ENCODE results near the gene GGTA1.
A peak's percentile ranks its signal among the peaks of the same experiment; 100 is the strongest.
"Not testable (repeated sequence)": the region's sequence is repeated elsewhere in the genome, so short reads cannot be mapped to it uniquely, and the experiment has no call there.

Gene GGTA1

DNA sequence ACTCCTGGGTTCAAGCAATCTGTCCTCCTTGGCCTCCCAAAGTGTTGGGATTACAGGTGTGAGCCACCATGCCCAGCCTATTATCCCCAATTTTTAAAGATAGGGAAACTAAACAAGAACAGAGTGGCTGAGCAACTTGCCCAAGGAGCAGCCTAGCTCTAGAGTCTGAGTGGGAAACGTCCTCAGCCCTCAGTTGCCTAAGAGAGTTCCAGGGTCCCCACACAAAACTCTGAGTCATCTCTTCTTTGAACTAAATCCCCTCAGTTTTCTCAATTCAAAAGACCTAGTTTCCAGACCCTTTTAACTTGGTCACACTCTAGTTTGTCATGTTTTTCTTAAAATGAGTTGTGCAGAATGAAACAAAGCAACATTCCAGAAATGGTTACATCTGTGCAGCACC lies 33.5 kb downstream of the GGTA1 start:
- no peak for TF ChIP-seq JUND (IDR thresholded peaks at IDR 0.05; ENCODE audit: low read depth)
- DNase-seq (ENCODE audit: low read depth in 1 of 2, low spot score in 1 of 2) = no peak
- in situ Hi-C loops (cut with HindIII; ENCODE audit: low pct_unique_long_range_greater_than_20kb, low sequenced_read_pairs) = no loop called here

DNA sequence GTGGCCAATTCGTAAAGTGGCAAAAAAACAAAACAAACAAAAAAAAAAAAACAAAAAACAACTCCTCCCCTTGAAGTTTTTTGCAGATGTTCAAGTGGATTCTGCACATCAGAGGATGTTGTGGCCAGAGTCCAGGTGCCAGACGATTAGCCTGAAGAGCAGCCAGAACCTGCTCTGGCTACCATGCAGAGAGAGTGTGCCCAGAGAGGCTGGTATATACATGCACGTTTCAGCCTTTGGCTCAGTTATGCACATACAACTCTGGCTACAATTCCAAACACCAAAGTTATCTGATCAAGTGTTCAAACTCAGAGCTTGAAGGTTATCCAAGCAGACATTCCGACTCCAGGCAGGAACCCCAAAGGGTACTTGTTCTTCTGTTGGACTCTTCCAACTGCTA lies 34.7 kb downstream of the GGTA1 start:
- TF ChIP-seq JUND (IDR thresholded peaks at IDR 0.05; ENCODE audit: low read depth) = no peak
- DNase-seq (ENCODE audit: low read depth in 1 of 2, low spot score in 1 of 2) = peak in 1 of 2 experiments; percentile 25
- in situ Hi-C loops (cut with HindIII; ENCODE audit: low pct_unique_long_range_greater_than_20kb, low sequenced_read_pairs) = no loop called here

DNA sequence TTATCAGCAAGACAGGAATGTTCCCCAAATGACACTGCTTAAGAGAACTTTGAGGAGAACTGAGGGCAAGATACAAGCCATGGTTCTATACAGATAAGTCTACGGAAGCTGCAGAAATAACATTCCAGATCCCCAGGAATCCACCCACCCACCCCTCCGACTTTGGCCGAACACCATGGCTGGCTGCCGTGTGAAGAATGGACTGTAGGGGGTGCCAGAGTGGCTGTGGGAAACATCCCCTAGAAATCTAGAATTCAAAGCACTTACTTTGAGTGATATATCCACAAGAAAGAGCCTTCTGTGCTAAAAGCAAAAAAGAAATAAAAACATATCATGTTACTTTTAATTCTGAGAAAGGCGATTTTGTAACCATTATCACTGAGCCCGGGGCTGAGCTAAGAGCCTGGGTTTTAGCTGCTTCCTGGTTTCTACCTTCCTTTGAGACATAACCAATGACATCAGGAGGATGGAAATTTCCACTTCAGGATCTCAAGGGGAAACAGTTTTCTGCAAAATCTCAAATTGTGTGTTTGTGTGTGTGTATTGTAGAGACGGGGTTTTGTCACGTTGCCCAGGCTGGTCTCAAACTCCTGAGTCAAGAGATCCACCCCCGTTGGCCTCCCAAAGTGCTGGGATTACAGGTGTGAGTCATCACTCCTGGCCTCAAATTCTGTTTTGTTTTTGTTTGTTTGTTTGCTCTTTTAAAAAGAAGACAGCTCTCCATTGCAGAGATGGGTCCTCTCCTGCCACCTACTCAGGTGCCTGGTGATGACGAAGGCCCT lies 36.4 kb downstream of the GGTA1 start:
- no peak for TF ChIP-seq JUND (IDR thresholded peaks at IDR 0.05; ENCODE audit: low read depth)
- in situ Hi-C loops (cut with HindIII; ENCODE audit: low pct_unique_long_range_greater_than_20kb, low sequenced_read_pairs) = no loop called here
- peak in 1 of 2 experiments; percentile 33 for DNase-seq (ENCODE audit: low read depth in 1 of 2, low spot score in 1 of 2)

DNA sequence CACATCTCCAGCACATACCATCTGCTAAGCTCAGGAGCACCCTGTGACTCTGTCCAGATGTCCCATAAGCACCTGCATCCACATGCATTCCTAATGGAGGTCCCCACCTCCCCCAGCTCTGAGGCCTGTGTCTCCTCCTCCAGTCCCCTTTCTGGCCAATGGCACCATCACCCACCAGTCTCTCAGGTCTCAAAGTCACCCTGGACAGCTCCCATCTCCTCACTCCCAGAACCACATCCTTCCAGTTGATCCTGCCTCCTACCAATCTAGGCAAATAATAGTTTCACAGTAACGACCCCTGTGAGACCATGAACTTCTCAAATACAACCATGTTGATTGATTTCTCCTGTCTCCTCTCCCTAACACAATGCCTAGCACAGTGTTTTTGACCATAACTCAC lies 40.1 kb downstream of the GGTA1 start:
- peak in 1 of 2 experiments; percentile 25 for DNase-seq (ENCODE audit: low read depth in 1 of 2, low spot score in 1 of 2)
- in situ Hi-C loops (cut with HindIII; ENCODE audit: low pct_unique_long_range_greater_than_20kb, low sequenced_read_pairs) = no loop called here
- no peak for TF ChIP-seq JUND (IDR thresholded peaks at IDR 0.05; ENCODE audit: low read depth)

DNA sequence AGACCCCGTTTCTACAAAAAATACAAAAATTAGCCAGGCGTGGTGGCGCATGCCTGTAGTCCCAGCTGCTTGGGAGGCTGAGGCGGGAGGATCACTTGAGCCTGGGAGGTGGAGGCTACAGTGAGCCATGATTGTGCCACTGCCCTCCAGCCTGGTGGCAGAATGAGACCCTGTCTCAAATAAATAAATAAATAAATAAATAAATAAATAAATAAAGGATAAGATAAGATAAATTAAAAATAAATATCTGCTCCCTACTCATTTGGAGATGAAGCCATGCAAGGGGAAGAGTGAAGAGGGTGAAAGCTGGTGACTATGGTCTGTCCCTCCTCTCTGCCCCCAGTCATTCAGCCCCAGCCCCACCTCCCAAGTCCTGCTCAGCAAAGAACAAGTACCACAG lies 41.2 kb downstream of the GGTA1 start:
- in situ Hi-C loops (cut with HindIII; ENCODE audit: low pct_unique_long_range_greater_than_20kb, low sequenced_read_pairs); DNase-seq (ENCODE audit: low read depth in 1 of 2, low spot score in 1 of 2): not testable (repeated sequence)

DNA sequence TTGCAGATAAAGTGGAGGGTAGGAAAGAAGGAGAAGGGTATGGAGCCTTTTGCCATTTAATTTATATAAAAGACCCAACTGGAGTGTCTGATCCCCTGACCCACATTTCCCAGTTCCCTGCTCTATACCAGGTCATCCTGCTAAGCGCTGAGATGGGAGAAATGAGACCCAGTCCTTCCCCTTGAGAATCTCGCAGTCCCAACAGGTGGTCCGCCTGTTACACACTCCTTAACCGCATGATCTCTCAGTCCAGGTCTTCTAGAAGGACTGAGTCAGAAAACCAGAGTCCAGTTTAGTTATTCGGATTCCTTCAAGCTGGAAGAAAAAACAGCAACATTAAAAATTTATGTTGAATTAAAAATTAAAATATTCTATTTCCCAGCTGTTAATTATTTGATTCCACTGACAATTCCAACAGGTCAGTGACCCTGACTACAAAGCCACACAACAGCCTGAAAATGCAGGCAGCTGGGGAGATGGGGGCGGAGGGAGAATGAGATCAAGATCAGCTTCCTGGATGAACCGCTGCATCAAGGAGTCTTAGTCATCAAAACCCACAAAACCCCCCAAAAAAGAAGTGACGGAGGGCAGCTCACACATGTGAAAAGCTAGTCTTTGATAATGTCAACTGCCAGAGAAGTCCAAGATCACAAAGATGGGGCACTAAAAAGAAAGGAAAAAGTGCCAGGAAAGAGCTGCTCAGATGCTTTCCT lies 44.0 kb downstream of the GGTA1 start:
- no peak for TF ChIP-seq JUND (IDR thresholded peaks at IDR 0.05; ENCODE audit: low read depth)
- in situ Hi-C loops (cut with HindIII; ENCODE audit: low pct_unique_long_range_greater_than_20kb, low sequenced_read_pairs) = no loop called here
- no peak for DNase-seq (ENCODE audit: low read depth in 1 of 2, low spot score in 1 of 2)

DNA sequence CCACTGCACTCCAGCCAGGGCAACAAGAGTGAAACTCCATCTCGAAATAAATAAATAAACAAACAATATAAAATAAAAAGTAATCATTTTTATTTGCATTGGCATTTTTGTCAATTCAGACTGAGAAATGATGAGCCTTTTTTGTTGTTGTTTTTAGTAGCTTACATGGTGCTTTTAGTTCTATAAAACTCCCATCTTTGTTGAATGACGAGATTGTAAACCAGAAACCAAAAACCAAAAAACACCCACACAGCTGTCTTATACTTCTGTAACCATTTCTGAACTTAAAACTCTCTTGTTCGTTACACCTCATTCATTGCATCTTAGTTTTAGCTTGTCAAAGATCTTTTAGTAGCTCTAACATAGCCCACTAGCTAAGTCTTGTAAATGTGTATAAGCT lies 44.7 kb downstream of the GGTA1 start:
- DNase-seq (ENCODE audit: low read depth in 1 of 2, low spot score in 1 of 2) = no peak
- in situ Hi-C loops (cut with HindIII; ENCODE audit: low pct_unique_long_range_greater_than_20kb, low sequenced_read_pairs) = no loop called here
- no peak for TF ChIP-seq JUND (IDR thresholded peaks at IDR 0.05; ENCODE audit: low read depth)

DNA sequence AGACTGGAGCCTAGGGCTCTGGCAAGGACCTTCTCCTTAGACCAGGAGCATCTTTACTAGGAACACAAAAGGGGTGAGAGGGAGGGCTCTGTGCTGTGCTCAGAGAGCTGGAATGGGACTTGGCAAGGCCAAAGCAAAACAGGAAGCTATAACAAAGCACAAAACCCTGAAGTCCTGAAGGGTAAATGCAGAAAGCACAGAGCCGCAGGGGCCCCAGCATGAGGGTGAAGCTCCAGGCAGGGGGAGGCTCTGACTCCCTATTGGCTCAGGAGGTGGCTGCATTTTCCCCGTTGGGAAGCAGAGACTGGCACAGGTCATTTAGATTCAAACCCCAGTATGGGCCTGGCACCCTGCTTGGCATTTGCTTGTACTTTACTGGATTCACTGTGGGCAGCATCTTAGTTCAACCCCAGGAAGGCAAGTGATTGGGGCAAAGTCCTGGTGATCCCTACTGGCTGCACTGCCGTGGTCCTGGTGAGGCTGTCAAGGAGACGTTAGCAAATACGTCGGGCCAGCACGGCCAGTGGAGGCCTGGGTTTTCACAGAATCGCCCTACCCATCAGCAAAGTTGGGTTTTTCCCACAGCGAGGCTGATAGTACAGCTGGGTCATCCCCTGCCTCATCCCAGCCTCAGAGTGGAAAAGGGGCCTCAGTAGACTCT lies 46.3 kb downstream of the GGTA1 start:
- in situ Hi-C loops (cut with HindIII; ENCODE audit: low pct_unique_long_range_greater_than_20kb, low sequenced_read_pairs) = no loop called here
- DNase-seq (ENCODE audit: low read depth in 1 of 2, low spot score in 1 of 2) = no peak
- no peak for TF ChIP-seq JUND (IDR thresholded peaks at IDR 0.05; ENCODE audit: low read depth)

DNA sequence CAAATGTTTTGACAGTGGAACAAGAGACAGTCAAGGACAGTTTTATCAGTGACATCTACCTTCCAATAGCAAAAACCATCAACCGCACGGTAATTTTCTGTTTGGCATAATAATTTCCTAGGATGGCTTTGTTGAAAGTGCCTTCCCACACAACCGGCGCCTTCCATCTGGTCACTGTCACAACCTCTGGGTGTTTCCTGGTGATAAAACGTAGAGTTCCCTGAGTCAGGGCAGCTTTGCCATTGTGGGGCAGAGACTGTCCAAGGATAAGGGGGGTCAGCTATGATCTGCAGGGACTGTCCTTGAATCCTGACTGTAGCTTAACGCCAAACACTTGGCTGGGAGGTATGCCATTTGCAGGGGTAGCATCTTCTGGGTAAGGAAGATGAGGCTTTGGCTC lies 47.6 kb downstream of the GGTA1 start:
- TF ChIP-seq JUND (IDR thresholded peaks at IDR 0.05; ENCODE audit: low read depth) = no peak
- in situ Hi-C loops (cut with HindIII; ENCODE audit: low pct_unique_long_range_greater_than_20kb, low sequenced_read_pairs) = no loop called here
- no peak for DNase-seq (ENCODE audit: low read depth in 1 of 2, low spot score in 1 of 2)

DNA sequence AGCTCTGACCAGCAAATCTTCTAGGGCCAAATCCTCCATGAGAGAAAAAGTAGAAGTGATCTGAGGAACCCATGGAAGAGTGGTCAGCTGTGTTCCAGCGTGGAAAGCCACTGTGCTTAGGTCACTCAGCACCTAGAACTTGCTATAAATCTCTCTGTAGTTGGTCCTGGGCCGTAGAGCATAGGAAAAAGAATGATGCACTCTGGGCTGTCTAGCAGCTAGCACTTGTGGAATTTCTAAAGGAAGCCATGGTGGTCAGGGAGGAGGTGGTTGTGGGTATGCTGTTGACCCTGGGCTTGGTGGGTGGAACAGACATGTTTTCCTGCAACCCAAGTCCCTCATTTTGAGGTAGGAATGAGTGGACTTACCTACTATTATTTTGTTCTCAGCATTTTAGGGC lies 48.1 kb downstream of the GGTA1 start:
- in situ Hi-C loops (cut with HindIII; ENCODE audit: low pct_unique_long_range_greater_than_20kb, low sequenced_read_pairs) = no loop called here

DNA sequence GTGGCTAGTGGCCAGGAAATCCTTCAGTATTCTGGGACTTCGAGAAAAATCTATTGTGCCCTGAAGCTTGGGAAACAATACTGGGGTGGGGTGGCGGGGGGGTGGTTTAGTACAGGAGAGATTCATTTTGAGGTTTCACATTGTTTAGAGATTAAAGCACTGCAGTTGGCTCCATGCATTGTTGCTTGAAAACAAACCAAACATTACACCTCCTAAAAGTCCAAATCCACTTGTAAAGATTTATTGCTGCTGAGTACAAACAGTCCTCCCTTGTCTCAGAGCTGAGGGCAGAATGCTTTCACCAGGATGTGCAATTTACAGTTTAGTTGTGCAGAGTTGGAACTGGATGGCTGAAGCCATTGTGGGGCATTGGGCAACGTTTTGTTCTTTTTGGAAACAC lies 49.4 kb downstream of the GGTA1 start:
- peak in 1 of 2 experiments; percentile 11 for DNase-seq (ENCODE audit: low read depth in 1 of 2, low spot score in 1 of 2)
- TF ChIP-seq JUND (IDR thresholded peaks at IDR 0.05; ENCODE audit: low read depth) = no peak
- in situ Hi-C loops (cut with HindIII; ENCODE audit: low pct_unique_long_range_greater_than_20kb, low sequenced_read_pairs) = no loop called here

More for the DNA sequence above, 48.1 kb downstream of the GGTA1 start:
- no peak for DNase-seq (ENCODE audit: low read depth in 1 of 2, low spot score in 1 of 2)
- no peak for TF ChIP-seq JUND (IDR thresholded peaks at IDR 0.05; ENCODE audit: low read depth)

DNA sequence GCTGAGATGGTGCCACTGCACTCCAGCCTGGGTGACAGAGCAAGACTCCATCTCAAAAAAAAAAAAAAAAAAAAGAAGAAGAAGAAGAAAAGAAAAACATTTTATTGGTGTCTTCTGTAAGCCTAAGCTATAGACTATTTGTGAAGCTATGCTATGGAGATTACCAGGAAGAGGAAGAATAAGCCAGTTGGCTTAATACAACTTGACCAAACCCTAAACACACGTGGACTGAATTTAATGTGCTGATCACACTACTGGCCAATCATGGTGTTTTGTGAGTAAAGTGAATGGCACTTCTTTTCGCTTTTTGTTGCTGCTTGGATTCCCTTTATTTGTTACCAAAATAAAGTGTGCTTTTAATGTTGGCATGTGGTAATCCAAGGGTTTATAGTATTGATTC lies 49.9 kb downstream of the GGTA1 start:
- in situ Hi-C loops (cut with HindIII; ENCODE audit: low pct_unique_long_range_greater_than_20kb, low sequenced_read_pairs) = no loop called here
- no peak for DNase-seq (ENCODE audit: low read depth in 1 of 2, low spot score in 1 of 2)
- TF ChIP-seq JUND (IDR thresholded peaks at IDR 0.05; ENCODE audit: low read depth) = no peak

DNA sequence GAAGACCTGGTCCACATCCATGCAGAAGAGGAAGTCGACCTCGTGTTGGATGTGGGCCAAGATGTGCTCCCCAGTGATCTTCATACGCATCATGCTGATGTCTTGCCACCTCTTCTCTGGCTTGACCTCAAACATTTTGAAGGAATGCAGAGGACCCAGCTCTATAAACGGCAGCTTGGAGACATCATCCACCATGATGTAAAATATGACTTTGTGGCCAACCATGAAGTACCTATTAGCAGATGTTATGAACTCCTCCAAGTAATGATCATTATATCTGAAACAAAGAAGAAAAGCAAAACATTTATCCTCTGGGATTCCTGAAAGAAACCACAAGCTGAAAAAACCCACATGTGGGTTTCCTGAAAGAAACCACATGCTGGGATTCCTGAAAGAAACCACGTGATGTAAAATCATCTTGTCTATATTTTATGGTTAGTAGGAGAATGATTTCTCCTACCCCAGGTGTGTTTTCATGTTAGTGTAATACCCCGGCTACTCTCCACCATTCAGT lies 52.3 kb downstream of the GGTA1 start:
- TF ChIP-seq JUND (IDR thresholded peaks at IDR 0.05; ENCODE audit: low read depth) = no peak
- no peak for DNase-seq (ENCODE audit: low read depth in 1 of 2, low spot score in 1 of 2)
- in situ Hi-C loops (cut with HindIII; ENCODE audit: low pct_unique_long_range_greater_than_20kb, low sequenced_read_pairs) = no loop called here

All from T47D (cell line).